GM10266 (cell line): ENCODE measurements around the gene FRMD1.

Experiments
- DNase-seq: peaks from one replicate; pipeline ENCODE4 v3.0.0; 2012; ENCODE audit errors: extremely low spot score
- CTCF ChIP-seq: IDR thresholded peaks from 2 replicates; pipeline ENCODE4 v1.5.1; 2012; ENCODE audit warnings: mild to moderate bottlenecking, low read depth; ENCODE audit not compliant: control insufficient read depth, insufficient read depth; ENCODE audit errors: missing control alignments

The FRMD1 gene

GRCh38 chr6:168051648-168052047 is 27.4 kb downstream of the FRMD1 start:
- TF ChIP-seq CTCF: no peak
- no peak for DNase-seq

GRCh38 chr6:168050881-168051586 is 28.0 kb downstream of the FRMD1 start:
- TF ChIP-seq CTCF: no peak
- DNase-seq: no peak

- no peak for DNase-seq
- no peak for TF ChIP-seq CTCF
Observed at GRCh38 chr6:168050225-168050880, 28.7 kb downstream of the FRMD1 start.

- TF ChIP-seq CTCF: no peak
- no peak for DNase-seq
Observed at GRCh38 chr6:168049706-168050224, 29.2 kb downstream of the FRMD1 start.

GRCh38 chr6:168049277-168049676 is 29.7 kb downstream of the FRMD1 start:
- no peak for TF ChIP-seq CTCF
- DNase-seq: no peak

GRCh38 chr6:168048724-168049025 is 30.3 kb downstream of the FRMD1 start:
- no peak for TF ChIP-seq CTCF
- DNase-seq: no peak
